Endothelial cell (in vitro differentiated cells): ENCODE measurements around the gene OR2AE1. TPM values are rescaled to one million over a fixed set of nuclear protein-coding genes. Genes with fewer than 3 reads are reported as not detected.
"Not testable (repeated sequence)": the region's sequence is repeated elsewhere in the genome, so short reads cannot be mapped to it uniquely, and the experiment has no call there.

ENCODE experiments used
- DNase-seq: peaks from one replicate; pipeline ENCODE4 v3.0.0; 2021; ENCODE audit warnings: low spot score
- H3K27ac Mint-ChIP-seq: one replicate; pipeline ENCODE4 v1.8.0; 2021; ENCODE audit warnings: mixed read lengths, inconsistent platforms; ENCODE audit not compliant: unreplicated experiment
- H3K27me3 Mint-ChIP-seq: one replicate; pipeline ENCODE4 v1.8.0; 2021; ENCODE audit warnings: mild to moderate bottlenecking, moderate library complexity, mixed read lengths, inconsistent platforms; ENCODE audit not compliant: unreplicated experiment
- H3K36me3 Mint-ChIP-seq: one replicate; pipeline ENCODE4 v1.8.0; 2021; ENCODE audit warnings: mild to moderate bottlenecking, low read depth, mixed read lengths, inconsistent platforms; ENCODE audit not compliant: unreplicated experiment
- H3K4me1 Mint-ChIP-seq: one replicate; pipeline ENCODE4 v1.8.0; 2021; ENCODE audit warnings: mild to moderate bottlenecking, mixed read lengths, inconsistent platforms; ENCODE audit not compliant: unreplicated experiment
- H3K4me3 Mint-ChIP-seq: one replicate; pipeline ENCODE4 v1.8.0; 2021; ENCODE audit warnings: mild to moderate bottlenecking, mixed read lengths, inconsistent platforms; ENCODE audit not compliant: unreplicated experiment
- H3K9me3 Mint-ChIP-seq: one replicate; pipeline ENCODE4 v1.8.0; 2021; ENCODE audit warnings: mixed read lengths, inconsistent platforms; ENCODE audit not compliant: unreplicated experiment
- total RNA-seq: library from RNA; stranded (reverse); fragmentation: NEBNext Ultra II Directional; extraction: Animal tissue kit (Norgen Biotek cat#: 25700); gene quantifications from one replicate; pipeline ENCODE4 v1.2.1, GENCODE V29; 2021; ENCODE audit not compliant: unreplicated experiment
- TF ChIP-seq, protein P1 (sequence below): fragments of 200-600 bp; sonication (generic); IDR thresholded peaks from one replicate; pipeline ENCODE4 v1.5.0; 2021; ENCODE audit warnings: antibody characterized with exemption; ENCODE audit not compliant: unreplicated experiment

OR2AE1 gene
- total RNA-seq, 1 donor from 2014 or later = not detected

DNA sequence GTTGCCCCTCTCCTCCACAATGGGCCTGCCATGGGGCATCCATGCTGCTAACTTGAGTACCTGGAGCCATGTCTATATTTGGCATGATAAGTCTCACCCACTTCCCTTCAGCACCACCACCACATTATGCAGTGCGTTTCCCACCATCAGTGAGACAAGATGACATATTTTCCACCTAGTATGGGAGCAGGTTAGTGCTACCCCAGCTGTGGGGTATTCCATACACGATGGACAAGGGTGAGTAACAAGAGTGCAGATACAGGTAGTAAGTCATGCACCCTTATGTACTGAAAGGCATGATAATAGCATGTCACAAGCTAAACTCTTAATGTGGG lies 21.2 kb upstream of the OR2AE1 start:
- H3K36me3 Mint-ChIP-seq = no peaks in the 10 kb centered on the region
- H3K27me3 Mint-ChIP-seq = no peaks in the 10 kb centered on the region
- no peaks in the 10 kb centered on the region for H3K4me1 Mint-ChIP-seq
- H3K4me3 Mint-ChIP-seq = no peak overlapping the region
- DNase-seq = no peak
- no peak overlapping the region for H3K27ac Mint-ChIP-seq
- no peaks in the 10 kb centered on the region for H3K9me3 Mint-ChIP-seq
- TF ChIP-seq, protein P1, sequence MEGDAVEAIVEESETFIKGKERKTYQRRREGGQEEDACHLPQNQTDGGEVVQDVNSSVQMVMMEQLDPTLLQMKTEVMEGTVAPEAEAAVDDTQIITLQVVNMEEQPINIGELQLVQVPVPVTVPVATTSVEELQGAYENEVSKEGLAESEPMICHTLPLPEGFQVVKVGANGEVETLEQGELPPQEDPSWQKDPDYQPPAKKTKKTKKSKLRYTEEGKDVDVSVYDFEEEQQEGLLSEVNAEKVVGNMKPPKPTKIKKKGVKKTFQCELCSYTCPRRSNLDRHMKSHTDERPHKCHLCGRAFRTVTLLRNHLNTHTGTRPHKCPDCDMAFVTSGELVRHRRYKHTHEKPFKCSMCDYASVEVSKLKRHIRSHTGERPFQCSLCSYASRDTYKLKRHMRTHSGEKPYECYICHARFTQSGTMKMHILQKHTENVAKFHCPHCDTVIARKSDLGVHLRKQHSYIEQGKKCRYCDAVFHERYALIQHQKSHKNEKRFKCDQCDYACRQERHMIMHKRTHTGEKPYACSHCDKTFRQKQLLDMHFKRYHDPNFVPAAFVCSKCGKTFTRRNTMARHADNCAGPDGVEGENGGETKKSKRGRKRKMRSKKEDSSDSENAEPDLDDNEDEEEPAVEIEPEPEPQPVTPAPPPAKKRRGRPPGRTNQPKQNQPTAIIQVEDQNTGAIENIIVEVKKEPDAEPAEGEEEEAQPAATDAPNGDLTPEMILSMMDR = no peak

DNA sequence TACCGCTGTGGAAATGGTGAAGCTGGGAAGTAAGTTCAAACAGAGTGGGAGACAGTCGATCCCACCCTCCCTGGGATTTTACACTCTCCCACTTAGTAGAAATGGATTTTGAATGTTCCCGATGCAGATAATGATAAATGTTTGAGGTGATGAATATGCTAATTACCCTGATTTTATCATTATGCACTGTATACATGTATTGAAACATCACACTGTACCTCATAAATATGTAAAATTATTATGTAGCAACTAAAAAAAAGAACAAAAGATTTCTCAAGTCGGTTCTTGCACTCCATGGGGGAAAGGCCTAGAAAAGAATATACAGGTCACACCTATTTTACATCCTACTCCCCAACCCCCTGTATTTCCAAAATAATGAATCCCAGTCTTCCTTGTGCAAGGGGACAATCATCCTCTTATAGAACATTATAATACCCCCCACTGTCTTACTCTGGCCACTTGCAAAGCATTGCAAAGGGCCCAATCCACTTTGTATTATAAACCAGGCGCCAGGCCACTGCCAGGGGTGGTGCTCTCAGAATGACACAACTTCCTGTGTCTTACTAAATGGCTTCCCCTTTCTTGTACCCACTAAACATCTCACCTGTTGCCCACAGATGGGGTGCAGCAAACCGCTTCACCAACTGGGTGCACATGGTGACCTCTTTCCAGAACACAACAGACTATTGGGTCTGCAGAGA lies 20.6 kb upstream of the OR2AE1 start:
- DNase-seq = no peak
- no peaks in the 10 kb centered on the region for H3K9me3 Mint-ChIP-seq
- TF ChIP-seq, protein P1 = no peak
- no peaks in the 10 kb centered on the region for H3K4me1 Mint-ChIP-seq
- H3K27ac Mint-ChIP-seq = no peak overlapping the region
- no peaks in the 10 kb centered on the region for H3K36me3 Mint-ChIP-seq
- no peaks in the 10 kb centered on the region for H3K27me3 Mint-ChIP-seq
- no peak overlapping the region for H3K4me3 Mint-ChIP-seq

DNA sequence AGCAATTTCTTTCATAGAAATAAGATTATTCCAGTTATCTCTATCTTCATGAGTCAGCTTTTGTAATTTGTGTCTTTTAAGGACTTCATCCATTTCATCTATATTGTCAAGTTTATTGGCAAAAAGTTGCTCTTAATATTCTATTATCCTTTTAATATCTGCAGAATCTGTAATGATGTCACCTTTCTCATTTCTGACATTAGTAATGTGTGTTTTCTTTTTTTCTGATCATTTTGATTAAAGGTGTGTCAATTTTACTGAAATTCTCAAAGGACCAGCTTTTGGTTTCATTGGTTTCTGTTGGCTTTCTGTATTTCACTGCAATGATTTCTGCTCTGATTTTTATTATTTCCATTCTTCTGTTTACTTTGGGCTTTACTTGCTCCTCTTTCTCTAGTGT lies 17.9 kb upstream of the OR2AE1 start:
- Mint-ChIP-seq H3K36me3 (peaks cover 6% of the 10 kb centered on the region), H3K9me3 (no peaks in the 10 kb centered on the region), H3K27ac (no peak overlapping the region), H3K4me1 (no peaks in the 10 kb centered on the region), H3K4me3 (no peak overlapping the region), H3K27me3 (no peaks in the 10 kb centered on the region)
- TF ChIP-seq, protein P1 = no peak
- DNase-seq = no peak

DNA sequence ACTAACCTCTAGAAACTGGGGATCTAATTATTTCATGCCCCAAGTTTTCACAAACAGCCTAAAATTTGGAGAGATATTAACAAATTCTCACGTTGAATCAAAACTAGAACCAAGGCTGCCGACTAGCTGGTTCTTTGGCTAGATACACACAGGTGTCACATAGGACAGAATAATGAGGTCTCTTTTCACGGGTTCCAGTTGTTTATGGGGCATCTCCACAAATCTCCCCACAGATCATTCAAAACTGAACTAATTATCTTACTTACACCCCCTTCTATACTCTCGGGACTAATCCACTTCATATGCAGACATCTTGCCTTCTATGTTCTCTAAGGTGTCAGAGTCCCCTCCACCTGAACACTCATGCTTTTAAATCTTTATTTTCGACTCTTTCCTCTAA lies 16.4 kb upstream of the OR2AE1 start:
- no peak for DNase-seq
- TF ChIP-seq, protein P1 = no peak
- no peak overlapping the region for H3K4me3 Mint-ChIP-seq
- H3K27me3 Mint-ChIP-seq = no peaks in the 10 kb centered on the region
- H3K36me3 Mint-ChIP-seq = peaks cover 13% of the 10 kb centered on the region
- no peak overlapping the region for H3K27ac Mint-ChIP-seq
- H3K4me1 Mint-ChIP-seq = no peaks in the 10 kb centered on the region
- H3K9me3 Mint-ChIP-seq = no peaks in the 10 kb centered on the region

DNA sequence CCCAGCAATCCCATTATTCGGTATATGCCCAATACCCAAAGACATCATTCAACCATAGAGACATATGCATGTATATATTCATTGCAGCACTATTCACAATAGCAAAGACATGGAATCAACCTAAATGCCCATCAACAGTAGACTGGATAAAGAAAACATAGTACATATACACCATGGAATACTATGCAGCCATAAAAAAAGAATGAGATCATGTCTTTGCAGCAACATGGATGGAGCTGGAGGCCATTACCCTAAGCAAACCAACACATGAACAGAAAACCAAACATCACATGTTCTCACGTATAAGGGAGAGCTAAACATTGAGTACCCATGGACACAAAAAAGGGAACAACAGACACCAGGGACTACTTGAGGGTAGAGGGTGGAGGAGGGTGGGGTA lies 13.5 kb upstream of the OR2AE1 start:
- H3K27me3 Mint-ChIP-seq, H3K27ac Mint-ChIP-seq: not testable (repeated sequence)

DNA sequence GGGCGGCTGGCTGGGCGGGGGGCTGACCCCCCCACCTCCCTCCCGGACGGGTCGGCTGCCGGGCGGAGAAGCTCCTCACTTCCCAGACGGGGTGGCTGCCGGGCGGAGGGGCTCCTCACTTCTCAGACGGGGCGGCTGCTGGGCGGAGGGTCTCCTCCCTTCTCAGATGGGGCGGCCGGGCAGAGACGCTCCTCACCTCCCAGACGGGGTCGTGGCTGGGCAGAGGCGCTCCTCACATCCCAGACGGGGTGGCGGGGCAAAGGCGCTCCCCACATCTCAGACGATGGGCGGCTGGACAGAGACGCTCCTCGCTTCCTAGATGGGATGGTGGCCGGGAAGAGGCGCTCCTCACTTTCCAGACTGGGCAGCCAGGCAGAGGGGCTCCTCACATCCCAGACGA lies 11.5 kb upstream of the OR2AE1 start:
- not testable (repeated sequence) for H3K4me1 Mint-ChIP-seq, H3K27me3 Mint-ChIP-seq, DNase-seq, H3K9me3 Mint-ChIP-seq, H3K27ac Mint-ChIP-seq, H3K4me3 Mint-ChIP-seq
- H3K36me3 Mint-ChIP-seq = peaks cover 24% of the 10 kb centered on the region

More for the DNA sequence above, 13.5 kb upstream of the OR2AE1 start:
- DNase-seq, H3K4me1 Mint-ChIP-seq, H3K4me3 Mint-ChIP-seq, H3K9me3 Mint-ChIP-seq: not testable (repeated sequence)
- H3K36me3 Mint-ChIP-seq = peaks cover 24% of the 10 kb centered on the region
